Sigmoid colon (tissue), 3 donors: ENCODE measurements around the gene FNIP2.

Experiments
- POLR2A ChIP-seq, 2 donors: fragments of 450-650 bp; IDR thresholded peaks; one replicate each; pipeline ENCODE4 v1.6.1; 2016; ENCODE audit warnings: antibody characterized with exemption in 2 of 2, mild to moderate bottlenecking in 2 of 2, moderate library complexity in 2 of 2
- TF ChIP-seq, protein P1 (sequence below), 4 experiments: fragments of 450-650 bp in 3 of 4; fragments of 200-600 bp in 1 of 4; IDR thresholded peaks; one replicate each; pipeline ENCODE4 v1.5.1; 2016 to 2019; ENCODE audit warnings: antibody characterized with exemption in 4 of 4, mild to moderate bottlenecking in 3 of 4, moderate library complexity in 2 of 4

DNA sequence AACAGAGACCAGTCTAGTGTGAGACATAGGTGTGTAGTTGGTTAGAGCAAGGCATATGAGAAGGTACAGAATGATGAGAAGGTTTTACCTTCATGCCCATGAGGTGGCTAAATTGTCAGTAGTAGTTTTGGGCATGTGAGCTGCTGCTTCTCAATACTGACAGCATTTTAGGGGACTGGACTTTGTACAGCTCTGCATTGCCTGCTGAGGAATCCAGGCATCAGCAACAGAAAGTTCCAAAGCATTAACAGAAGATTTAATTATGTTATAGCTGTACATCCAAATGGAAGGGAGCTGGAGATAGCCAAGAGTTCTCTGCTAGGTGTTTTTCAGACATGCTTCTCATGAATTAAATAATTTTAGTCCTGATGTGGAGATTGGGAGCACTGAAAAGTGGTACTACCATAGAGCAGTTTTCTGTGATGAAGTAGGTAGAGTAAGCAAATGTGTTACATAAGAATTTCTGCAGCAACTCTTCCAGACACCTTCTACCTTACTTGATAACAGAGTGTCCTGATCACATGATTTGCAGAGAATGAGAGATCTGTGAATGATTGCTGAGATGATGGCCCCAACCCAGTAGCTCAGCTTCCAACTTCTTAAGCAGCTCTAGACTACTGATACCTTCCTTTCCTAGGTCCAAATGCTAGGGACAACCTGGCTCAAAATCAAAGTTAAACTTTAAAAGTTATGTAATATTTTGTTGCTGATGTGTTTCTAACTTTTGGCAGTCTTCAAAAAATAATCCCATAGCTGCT, 30.4 kb downstream of the FNIP2 start:
- no peak for TF ChIP-seq POLR2A (IDR thresholded peaks at IDR 0.05)
- TF ChIP-seq, protein P1, sequence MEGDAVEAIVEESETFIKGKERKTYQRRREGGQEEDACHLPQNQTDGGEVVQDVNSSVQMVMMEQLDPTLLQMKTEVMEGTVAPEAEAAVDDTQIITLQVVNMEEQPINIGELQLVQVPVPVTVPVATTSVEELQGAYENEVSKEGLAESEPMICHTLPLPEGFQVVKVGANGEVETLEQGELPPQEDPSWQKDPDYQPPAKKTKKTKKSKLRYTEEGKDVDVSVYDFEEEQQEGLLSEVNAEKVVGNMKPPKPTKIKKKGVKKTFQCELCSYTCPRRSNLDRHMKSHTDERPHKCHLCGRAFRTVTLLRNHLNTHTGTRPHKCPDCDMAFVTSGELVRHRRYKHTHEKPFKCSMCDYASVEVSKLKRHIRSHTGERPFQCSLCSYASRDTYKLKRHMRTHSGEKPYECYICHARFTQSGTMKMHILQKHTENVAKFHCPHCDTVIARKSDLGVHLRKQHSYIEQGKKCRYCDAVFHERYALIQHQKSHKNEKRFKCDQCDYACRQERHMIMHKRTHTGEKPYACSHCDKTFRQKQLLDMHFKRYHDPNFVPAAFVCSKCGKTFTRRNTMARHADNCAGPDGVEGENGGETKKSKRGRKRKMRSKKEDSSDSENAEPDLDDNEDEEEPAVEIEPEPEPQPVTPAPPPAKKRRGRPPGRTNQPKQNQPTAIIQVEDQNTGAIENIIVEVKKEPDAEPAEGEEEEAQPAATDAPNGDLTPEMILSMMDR (IDR thresholded peaks at IDR 0.05): no peak
